IPS DF 19.7 (cell line): Measurements from ENCODE around the gene DDX27.
A peak's percentile ranks its signal among the peaks of the same experiment; 100 is the strongest.

Experiments
- DNase-seq: peaks from one replicate; pipeline ENCODE4 v3.0.0-alpha.2; 2013; ENCODE audit warnings: low read depth, low spot score

Gene DDX27

DNA sequence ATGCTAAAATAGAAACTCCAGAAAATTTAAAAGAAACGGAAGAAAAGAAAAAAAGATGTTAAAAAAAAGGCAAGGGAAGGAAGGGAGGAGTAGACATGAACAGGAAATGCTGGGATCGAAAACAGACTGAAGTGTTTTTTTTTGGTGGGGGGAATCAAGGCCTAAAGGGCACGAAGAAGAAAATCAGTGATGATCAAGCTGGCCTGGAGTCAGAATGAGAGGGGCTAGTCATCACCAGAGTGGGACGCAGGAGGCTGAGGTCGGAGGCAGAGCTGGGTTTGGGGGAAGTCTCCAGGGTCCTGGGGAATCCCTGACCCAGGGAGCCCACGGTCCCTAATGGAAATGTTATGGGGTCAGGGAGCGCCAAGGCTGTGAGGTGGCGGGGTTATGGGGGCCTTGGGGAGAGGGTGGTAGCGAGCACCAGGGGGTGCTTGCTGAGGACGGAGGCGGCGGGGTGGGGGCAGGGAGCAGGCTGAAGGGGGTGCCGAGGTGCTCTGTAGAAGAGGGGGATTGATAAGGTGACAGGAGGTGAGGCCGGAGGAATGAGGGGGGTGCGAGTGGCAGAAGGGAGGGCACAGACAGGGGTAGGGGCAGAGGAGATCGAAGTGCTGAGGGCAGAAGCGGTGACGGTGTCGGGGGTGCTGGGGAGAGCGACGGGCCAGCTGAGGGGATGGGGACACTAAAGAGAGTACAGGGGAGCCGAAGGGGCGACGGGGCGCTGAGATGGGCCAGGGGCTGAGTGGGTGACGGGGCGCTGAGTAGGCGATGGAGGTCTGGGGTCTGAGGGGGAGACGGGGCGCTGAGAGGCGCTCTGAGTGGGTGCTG lies 58.0 kb downstream of the DDX27 start:
- DNase-seq = no peak

- DNase-seq = no peak
Observed at GRCh38 chr20:49277786-49278035, 58.5 kb downstream of the DDX27 start.

GRCh38 chr20:49278036-49278817 lies 59.0 kb downstream of the DDX27 start, which contains the start of gene ZNFX1:
ZNFX1 (minus strand) TSS chr20:49278057; CDS start chr20:49275839, 2,218 bp downstream.
- DNase-seq = peak; percentile 87

DNA sequence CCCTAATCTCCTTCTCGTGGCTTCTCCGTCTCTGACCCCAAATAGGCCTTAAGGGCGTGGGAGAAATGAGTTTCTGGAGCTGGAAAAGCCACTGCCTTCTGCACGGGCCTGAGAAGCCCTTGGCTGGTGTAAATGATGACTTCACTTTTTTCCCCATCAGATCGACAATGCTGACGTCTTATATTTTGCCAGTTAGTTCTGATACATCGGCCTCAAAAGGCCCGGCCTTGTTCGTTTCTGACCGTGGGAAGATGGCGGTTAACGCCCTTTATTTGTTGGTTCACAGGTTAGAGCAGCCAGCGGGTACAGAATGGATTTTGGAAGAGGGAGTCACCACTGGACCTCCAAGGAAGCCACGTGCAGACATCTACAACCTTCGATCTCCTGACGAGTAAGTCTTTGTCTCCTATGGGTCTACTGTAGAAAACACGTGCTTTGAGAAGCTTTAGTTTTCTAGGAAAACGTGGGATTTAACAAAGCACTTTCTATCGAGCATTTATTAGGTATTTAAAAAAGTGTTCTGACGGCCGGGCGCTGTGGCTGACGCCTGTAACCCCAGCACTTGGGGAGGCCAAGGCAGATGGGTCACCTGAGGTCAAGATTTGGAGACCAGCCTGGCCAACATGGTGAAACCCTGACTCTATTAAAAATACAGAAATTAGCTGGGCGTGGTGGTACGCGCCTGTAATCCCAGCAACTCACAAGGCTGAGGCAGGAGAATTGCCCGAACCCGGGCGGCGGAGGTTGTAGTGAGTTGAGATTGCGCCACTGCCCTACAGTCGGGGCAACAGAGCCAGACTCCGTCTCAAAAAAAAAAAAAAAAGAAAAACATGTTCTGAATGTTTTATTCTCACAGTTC lies 59.8 kb downstream of the DDX27 start:
- no peak for DNase-seq

DNA sequence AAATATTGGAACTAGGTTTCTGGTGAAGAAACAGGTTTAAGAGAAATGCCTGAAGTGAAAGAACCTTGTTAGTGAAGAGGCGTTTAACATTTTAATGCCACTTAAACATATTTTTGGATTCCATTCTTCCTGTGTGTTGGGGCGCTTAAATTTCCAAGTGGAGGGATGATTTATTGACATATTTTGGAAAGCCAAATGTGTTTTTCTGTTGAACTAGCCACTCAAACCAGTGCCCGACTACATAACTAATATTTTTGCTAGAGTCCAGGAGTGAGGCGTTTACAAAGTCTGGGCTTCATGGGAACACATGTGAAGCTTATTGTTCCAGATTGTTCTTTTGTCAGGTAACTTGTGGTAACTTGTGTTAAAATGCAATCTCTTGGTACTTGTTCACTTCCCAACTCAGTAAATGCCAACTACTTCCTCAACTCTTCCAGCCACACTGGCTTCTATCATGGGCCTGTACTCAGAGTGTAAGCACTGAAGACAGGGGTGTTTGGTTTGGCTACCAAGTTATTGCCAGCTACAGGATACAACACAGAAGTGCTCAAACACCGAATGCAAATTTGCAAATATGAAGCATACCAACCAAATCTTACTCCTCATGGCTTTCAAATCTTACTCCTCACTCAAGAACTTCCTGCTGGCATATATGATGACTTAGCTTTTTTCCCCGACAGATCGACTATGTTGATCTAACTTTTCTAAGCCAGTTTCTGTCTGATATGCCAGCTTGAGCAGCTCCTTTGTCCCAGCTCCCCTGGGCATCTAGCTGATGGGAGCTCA lies 60.7 kb downstream of the DDX27 start:
- no peak for DNase-seq

- no peak for DNase-seq
Observed at GRCh38 chr20:49280463-49281058, 61.3 kb downstream of the DDX27 start.

GRCh38 chr20:49281059-49281912 lies 62.1 kb downstream of the DDX27 start:
- DNase-seq = peak; percentile 40

GRCh38 chr20:49281913-49282467 lies 62.8 kb downstream of the DDX27 start:
- DNase-seq = no peak

DNA sequence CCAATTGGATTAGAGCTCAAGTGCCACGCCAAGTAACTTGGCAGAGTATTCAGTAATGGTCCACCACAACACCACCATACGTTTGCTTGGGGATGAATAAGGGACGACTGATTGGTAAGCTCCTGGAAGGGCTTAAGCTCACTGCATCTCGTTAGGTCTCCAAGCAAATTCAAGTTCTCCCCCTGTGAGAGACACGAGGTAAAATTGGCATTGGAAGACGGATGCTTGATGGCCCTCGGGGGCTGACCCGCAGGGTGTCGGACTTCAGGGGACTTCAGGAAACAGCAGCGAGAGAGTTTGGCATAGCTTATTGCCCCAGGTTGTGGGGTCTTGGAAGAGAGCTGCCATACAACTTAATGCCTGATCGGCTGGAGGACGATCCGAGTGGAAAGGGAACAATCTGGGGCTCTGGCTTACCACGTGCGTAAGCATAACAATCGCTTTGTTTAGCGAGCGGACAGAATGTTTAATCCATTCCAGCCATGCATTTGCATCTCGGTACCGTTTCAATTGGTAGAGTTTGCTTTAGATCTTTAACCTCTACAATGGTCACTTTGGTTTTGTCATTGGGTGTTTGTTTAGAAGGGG lies 63.5 kb downstream of the DDX27 start:
- no peak for DNase-seq

- DNase-seq = no peak
Observed at GRCh38 chr20:49283176-49283702, 64.0 kb downstream of the DDX27 start.

DNA sequence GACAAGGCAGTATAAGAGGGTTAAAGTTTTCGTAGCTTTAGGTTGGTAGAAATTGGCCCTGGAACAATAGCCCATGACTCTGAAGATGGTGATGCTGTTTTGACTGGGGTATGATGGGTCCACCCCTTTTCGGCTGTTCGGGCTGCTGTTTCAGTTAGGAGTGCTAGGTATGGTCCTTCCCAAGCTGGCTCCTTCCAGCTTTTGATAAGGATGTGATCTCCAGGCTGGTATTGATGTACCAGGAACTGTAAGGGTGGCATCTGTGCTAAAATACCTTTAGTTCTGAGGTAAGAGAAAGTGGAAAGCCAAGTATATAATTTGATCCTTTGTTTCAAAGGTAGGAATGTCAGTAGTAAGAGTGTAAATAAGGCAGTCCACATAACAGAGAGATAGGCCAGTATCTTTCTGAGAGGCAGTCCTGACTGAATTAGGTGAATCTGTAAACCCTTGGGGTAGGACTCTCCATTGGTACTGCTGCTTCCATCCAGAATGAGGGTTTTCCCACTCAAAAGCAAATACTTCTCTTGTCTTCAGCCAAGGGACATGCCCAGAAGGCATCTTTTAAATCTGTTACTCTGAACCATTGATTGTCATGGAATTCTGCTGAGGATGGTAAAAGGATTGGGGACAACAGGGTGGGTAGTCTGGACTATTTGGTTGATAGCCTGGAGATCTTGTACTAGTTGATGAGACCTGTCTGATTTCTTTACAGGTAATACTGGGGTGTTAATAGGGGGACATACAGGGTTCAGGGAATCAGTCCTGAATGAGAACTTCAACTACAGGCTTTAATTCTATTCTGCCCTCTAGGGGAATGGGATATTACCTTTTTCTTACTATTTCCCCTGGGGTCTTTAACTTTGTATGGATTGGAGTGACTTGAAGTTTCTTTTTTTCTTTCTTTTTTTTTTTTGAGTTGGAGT lies 64.7 kb downstream of the DDX27 start:
- DNase-seq = no peak

DNA sequence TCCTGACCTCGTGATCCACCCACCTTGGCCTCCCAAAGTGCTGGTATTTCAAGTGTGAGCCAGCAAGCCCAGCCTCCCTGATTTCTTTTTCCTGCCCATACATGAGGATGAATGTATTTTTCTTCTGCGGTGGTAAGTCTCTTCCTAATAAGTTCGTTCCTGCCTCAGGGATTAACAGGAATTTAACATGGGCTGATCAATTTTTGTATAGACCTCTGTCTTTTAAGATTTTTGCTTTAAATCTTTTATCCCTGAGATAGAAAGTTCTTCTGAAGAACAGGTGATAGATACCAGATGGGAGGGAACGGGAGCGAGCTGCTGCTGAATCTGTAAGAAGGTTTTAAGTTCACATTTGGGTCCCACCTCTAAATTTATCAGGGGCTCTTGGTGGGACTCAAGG lies 65.6 kb downstream of the DDX27 start:
- no peak for DNase-seq

DNA sequence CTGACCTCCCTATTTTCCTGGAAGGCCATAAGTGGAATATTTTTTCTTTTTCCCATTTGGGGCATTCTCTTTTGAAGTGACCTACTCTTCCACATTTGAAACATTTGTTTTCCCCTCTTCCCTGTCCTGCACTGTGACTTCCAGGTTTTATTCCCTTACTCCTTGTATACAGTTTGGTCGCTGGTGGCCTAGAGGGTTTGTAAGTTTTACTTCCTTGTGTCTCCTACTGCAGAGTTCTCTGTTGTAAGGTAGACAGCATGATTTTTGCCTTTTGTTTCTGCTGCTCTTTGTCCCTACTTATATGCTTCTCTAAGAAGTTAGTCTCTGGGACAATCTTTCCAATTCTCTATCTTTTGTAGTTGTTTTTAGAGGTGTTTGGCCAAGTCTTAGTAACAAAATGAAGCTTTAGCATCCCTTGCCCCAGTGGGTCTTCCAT lies 66.0 kb downstream of the DDX27 start:
- no peak for DNase-seq

DNA sequence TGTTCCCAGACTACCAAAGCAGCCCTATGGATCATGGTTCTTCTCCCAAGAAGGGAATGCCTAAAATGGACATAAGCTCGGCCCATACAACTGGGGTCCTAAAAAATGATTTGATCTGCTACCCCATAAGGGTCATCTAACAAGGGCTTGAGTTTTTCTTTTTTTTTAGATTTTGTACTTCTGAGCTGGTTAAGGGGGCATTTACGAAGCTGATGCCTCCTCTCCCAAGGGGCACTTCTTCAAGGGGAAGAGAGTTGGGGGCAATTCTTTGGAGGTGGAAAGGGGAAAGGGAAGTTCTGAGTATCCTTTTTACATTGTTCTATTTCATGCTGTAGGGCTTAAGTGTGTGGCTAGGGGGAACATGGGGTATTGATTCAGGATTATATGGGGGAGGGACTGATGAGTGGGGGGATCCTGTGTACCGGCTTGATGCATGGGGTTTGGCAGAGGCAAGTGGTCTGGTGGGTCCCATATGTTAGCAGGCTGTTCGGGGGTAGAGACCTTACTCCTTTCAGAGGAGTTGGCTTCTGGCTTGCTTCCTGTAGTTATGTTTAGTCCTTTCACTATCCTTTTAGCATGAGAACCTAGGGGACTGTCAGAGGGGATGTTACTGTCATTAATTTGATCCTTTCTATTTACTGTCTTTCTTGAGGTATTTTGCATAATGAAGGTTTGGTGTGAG lies 66.7 kb downstream of the DDX27 start:
- no peak for DNase-seq

GRCh38 chr20:49286689-49287551 lies 67.7 kb downstream of the DDX27 start:
- no peak for DNase-seq

- no peak for DNase-seq
Observed at GRCh38 chr20:49287555-49288249, 68.5 kb downstream of the DDX27 start.
